ENCODE measurements around the gene SIGLEC11.

The SIGLEC11 gene

DNA sequence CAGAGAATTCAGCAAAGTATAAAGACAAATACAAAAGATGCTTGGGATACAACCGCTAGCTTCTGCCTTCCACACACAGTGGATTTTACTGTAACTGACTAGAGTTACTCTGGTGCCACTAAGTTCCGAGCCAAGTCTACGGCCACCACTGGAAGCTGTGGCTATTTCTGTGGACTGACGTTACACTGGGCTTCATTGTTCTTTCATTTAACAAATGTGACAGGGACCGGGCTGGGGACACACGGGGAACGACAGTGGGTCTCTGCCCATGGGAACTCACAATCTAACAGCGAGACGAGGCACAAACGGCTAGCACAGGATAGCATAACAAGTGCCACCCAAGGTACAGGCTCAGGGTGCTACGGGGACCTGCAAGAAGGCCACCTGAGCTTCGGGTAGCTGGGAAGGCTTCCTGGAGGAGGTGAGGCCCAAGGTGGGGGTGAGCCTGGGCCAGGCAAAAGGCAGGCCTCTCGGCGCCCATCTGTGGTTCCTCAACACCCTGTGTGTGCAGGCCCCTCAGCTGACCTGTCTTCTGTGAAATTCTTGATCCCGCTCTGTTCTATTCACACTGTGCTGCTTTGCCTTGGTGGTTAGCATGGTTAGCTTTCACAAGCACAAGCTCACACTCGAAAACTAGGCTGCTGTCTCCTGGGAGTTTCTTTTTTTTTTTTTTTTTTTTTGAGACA, 54.0 kb downstream of the SIGLEC11 start:
- no peak for DNase-seq (ENCODE audit: low read depth in 2 of 2)

DNA sequence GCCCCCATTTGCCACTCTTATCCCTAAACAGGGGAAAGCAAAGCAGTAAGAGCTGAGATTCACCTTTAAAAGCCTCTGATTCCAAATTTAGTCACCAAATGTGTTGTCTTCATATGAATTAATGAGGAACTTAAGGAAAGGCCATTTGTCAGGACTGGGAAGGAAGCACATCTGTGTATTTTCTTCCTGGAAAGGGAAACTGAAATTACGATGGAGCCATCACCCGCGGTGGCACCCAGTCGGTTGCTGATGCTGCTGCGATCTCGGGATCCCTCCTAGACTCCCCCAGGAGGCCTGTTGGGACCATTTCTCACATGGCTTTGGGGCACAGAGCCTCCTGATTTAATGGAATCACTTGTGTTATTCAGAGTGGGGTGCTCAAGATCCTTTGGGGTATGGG, 56.8 kb downstream of the SIGLEC11 start:
- no peak for DNase-seq (ENCODE audit: low read depth in 2 of 2)

Measured in stimulated activated CD4-positive, alpha-beta T cell treated with anti-CD3 and anti-CD28 coated beads, Interleukin-1b, Interleukin-23, amount 100 ng/mL, for 4 hours (primary cell).